HG02970 (cell line): ENCODE measurements around the gene CENPC.
"Not testable (repeated sequence)": the region's sequence is repeated elsewhere in the genome, so short reads cannot be mapped to it uniquely, and the experiment has no call there.

Source experiments
- ATAC-seq: cut with Tn5 transposase; IDR thresholded peaks from one replicate; pipeline ENCODE4 v1.9.1; 2021; ENCODE audit warnings: mild to moderate bottlenecking, moderate library complexity, moderate number of reproducible peaks; ENCODE audit not compliant: unreplicated experiment, low FRiP score

CENPC gene

GRCh38 chr4:67545199-67546003 is at the start of gene CENPC:
Gene CENPC (minus strand): TSS chr4:67545503. CDS start chr4:67545355, 148 bp downstream.
- peak; percentile 98 for ATAC-seq

DNA sequence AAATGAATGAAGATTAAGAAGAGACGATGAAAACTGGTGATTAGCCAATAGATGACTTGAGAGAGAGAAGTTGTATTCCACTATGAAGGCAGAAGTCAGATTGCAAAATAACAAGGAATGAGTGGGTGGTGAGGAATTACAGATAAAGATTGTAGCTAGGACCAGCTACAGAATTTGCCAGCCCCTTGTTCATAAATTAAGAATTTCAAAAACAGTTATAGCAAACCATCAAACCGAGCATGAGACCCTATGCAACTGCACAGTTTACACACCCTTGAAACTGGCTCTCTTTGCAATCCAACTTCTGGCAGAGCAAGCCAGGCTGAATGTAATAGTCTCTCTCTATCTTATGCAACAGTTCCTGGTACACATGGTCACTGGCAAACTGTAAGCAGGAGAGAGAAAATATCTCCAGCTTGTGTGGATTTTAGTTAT is 48.5 kb upstream of the CENPC start:
- no peak for ATAC-seq

DNA sequence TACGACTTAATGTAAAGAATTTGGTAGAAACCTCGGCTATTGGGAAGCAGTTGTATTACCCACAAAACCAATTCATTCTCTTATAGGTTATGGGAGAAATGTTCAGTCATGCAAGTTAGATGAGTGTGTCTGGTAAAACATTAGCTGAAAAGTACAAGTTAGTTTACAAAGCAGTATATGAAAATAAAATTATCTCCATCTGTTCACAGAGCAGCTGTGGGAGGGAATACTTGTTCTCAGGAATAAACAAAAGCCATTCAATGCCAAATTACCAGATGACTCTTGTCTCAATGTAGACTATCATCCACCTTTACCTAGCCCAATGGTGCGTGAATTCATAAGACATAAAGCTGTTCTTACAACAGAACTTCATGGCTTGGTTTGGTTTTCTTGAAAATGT is 41.9 kb upstream of the CENPC start:
- no peak for ATAC-seq

- ATAC-seq, result no peak
Measured at GRCh38 chr4:67584496-67584895, 39.2 kb upstream of the CENPC start.

DNA sequence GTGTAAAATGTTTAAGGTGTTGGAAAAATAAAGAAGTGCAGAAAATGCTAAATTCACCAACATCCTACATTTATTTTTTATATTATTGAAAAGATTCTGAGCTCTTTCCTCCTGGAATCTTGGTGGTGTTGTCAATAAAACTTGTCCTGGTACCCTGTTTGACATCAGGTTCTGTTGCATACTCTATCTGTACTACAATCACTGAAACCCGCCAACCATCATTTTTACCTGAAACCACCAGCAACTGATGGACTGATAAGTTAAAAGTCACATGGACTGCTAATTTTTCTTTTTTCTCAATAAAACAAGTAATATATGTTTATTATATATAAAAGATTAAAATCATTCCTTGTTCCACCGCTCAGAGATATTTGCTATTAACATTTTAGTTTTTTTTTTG is 36.6 kb upstream of the CENPC start:
- ATAC-seq, result no peak

DNA sequence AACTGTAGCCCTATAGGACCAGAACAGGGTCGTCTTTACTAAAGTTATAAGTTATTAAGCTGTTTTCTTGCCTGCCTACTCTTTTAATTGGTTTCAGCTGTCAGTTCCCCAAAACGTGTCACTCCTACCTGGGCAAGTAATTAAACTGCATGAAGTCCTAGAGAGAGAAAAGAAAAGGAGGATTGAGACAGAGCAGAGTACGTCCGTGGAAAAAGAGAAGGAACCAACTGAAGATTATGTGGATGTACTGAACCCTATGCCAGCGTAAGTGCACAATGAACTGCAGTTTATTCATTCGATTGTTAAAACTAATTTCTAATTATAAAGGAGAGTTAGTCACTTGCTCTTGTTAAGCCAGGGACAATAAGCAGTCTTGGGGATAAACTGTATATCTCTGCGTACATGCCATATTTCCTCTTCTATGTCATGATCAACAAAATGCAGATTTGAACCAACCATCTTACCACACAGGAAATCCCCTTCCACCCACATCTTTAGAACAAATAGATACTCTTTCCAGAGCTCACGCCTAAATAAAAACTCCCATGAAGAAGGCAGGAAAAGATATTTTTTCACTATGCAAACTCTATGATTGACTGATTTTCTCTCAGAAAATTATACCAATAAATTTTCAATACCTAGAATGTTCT is 36.0 kb upstream of the CENPC start:
- ATAC-seq, result no peak

DNA sequence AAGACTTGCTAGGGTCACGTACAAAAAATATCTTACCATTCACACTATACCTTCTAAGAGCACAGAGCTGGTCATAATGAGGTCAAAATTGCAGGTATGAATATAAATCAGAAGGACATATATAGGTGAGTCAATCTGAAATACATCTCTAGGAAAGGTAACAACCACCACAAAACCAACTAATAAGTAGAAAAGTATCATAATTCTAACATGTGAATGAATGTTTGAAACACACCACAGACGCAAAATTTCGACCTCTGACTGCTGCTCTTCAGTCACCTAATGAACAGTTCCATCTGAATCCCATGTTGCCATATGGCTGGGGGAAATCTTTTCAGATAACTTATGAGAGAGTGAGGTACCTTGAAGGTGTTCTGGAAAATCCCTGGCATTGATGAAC is 35.3 kb upstream of the CENPC start:
- no peak for ATAC-seq

DNA sequence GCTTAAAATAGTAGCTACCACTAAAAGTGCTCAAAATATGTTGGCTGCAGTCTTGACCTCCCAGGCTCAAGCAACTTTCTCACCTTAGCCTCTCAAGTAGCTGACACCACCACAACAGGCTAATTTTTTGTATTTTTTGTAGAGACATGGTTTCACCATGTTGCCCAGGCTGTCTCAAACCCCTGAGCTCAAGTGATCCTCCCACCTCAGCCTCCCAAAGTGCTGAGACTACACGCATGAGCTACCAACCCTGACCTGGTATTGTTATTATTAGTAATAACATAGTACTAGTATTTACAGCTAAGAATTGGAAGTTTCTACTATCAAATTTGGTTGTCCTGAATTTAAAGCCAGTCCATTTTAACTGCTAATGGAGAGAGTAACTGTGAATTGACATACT is 31.2 kb upstream of the CENPC start:
- no peak for ATAC-seq

DNA sequence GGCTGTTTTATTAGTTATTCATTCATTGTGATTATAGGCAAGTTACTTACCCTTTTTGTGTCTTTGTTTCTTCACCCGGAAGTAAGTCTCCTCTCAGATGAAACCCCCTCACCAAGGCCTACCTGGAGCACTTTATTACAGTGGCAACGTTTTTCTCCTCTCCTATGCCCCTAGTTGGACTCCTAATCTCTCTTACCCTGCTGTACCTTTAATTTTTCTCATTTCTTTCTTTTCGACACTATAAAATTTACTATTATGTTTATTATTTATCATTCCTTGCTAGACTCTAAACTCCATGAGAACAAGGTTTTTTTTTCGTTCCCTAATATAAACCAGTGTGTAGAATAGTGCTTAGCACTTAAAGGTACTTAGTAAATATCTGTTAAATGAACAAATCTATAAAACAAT is 30.8 kb upstream of the CENPC start:
- ATAC-seq, result no peak

DNA sequence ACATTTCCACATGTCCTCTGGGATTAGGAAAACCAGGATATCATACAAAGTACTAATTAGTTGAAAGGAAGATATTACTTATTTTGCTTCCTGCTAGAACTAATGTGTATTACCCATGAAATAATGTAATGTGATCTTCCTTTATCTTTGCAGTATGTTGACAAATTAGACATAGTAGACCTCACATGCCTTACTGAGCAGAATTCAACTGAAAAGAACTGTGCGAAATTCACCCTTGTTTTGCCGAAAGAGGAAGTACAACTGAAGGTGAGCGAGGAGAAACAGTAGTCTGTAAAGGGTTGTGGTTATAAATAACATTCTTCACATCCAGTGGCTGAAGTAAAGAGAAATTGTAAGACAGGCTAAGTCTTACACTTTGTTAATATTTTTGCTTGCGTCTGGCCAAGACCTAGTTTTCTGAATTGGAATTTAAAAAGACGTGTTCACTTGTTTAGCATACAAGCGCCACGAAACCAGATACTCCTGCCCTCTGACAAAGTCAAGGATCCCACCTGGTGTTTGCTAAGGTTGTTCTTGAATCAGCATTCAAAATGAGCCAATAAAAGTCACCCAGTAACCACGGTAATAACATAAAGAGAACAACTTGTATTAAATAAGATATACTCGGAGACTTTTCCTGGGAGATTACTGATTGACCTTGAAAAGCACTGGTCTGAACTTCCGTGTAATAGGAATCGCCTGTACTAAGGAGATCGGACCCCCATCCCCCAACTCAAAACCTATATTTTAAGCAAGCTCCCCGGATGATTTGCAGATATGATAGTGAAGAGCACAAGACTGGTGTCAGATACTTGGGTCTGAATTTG is 30.1 kb upstream of the CENPC start:
- peak; percentile 86 for ATAC-seq

GRCh38 chr4:67573193-67573592 is 27.9 kb upstream of the CENPC start:
- ATAC-seq, result no peak

DNA sequence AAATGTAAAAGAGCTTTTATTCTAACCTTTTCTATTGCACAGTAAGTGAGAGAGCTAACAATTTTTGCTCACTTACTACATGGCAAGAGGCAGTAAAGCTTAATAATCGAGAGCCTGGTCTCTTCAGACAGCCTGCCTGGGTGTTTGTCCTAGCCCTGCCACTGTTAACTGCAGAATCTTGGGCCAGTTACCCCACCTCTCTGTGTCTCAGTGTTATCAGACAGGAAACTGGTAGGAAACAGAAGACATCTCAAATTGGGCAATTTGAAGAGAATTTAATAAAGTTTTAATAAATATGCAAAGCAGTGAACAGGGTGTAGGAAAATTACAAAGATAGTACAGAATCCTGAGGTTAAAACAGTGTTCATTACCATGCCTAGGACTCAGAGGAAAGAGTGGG is 26.7 kb upstream of the CENPC start:
- ATAC-seq, result no peak

DNA sequence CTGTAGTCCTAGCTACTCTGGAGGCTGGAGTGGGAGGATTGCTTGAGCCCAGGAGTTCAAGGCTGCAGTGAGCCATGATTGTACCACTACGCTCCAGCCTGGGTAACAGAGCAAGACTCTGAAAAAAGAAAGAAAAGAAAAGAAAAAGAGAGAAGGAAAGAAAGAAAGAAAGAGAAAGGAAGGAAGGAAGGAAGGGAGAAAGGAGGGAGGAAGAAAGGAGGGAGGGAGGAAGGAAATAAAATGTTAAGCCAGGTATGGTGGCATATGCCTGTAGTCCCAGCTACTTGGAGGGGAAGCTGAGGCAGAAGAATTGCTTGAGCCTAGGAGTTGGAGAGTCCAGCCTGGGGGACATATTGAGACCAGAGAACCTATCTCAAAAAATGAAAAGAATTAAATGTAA is 25.2 kb upstream of the CENPC start:
- ATAC-seq, result no peak

DNA sequence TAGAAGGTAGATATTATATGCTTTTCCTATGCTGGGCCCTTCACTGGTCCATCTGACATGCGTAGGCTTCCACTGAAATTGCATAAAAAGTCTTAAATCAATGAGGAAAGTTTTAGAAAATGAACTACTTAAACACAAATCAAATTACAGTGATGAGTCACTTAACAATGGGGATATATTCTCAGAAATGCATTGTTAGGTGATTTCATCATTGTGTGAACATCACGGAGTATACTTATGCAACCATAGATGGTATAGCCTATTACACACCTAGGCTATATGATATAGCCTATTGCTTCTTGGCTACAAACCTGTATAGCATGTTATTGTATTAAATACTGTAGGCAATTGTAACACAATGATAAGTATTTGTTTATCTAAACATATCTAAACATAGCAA is 23.5 kb upstream of the CENPC start:
- no peak for ATAC-seq

DNA sequence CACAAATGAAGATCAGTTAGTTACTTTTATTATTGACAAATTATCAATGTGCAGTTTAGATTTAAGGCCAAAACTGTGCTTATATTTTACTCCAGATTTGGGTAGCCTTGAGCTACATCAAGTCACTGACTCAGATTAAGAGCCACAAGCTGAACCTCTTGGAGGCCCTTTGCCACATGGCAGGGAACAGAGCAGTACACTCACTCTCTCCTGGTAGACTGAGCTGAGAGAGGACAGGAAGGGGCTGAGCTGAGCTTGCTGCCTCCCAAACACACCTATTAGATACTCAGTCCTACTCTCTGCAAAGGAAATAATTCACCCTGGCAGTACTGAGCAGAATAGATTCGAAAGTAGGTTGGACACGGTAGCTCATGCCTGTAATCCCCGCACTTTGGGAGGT is 21.0 kb upstream of the CENPC start:
- no peak for ATAC-seq

GRCh38 chr4:67565284-67565683 is 20.0 kb upstream of the CENPC start:
- ATAC-seq, result no peak

GRCh38 chr4:67558493-67558892 is 13.2 kb upstream of the CENPC start, which contains the start of gene STAP1:
Gene STAP1 (plus strand): TSS chr4:67558727. CDS start chr4:67558810, 83 bp downstream.
- no peak for ATAC-seq

DNA sequence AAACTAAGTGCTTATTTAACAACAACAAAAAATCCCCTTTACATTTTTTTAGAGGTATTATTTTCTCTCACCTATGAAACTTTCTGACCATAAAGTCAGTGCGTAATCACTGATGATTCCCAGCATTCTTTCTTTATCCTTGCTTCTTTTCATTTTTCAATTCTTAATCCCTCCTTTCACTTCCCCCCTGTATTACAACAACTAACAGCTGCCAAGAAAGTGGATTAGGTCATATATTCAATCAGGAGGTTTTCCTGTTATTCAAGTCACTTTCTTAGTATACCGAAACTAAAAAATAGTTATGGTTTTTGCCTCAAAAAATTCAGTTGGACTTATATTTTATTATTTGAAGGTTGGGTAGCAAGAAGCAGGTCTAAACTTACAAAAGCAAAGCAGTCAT is 11.1 kb upstream of the CENPC start:
- no peak for ATAC-seq

- no peak for ATAC-seq
Measured at GRCh38 chr4:67555447-67555846, 10.1 kb upstream of the CENPC start.

GRCh38 chr4:67554096-67554495 is 8.8 kb upstream of the CENPC start:
- no peak for ATAC-seq

- ATAC-seq, result not testable (repeated sequence)
Measured at GRCh38 chr4:67552146-67552792, 7.0 kb upstream of the CENPC start.
